ENCODE measurements around the gene ZNF534.

Gene ZNF534

GRCh38 chr19:52444506-52444905 lies 15.6 kb downstream of the ZNF534 start:
- Histone ChIP-seq H2AFZ (ENCODE audit: low read depth, low read length) (no peak overlapping the region), H3K36me3 (ENCODE audit: insufficient read depth, low read length) (no peaks in the 10 kb centered on the region), H3K4me2 (ENCODE audit: insufficient read depth, low read length) (no peak overlapping the region), H3K27ac (ENCODE audit: low read length) (no peak overlapping the region), H3K4me1 (ENCODE audit: insufficient read depth, low read length) (no peaks in the 10 kb centered on the region), H3K79me2 (ENCODE audit: insufficient read depth, low read length) (no peaks in the 10 kb centered on the region), H3K9me3 (ENCODE audit: insufficient read depth, low read length, severe bottlenecking) (peaks cover 10% of the 10 kb centered on the region), H4K20me1 (ENCODE audit: insufficient read depth, low read length) (no peaks in the 10 kb centered on the region), H3K9ac (ENCODE audit: low read depth, low read length) (no peak overlapping the region), H3K4me3 (ENCODE audit: low read depth in 1 of 2, low read length in 2 of 2) (no peak overlapping the region), H3K27me3 (ENCODE audit: insufficient read depth, low read length, poor library complexity) (no peaks in the 10 kb centered on the region)
- DNase-seq (no peak), ATAC-seq (ENCODE audit: insufficient read depth, low read depth) (no peak)
- TF ChIP-seq CTCF (IDR thresholded peaks at IDR 0.05; ENCODE audit: borderline replicate concordance, extremely low read depth, low read length, poor library complexity, severe bottlenecking) = no peak

GRCh38 chr19:52451241-52451640 lies 22.3 kb downstream of the ZNF534 start:
- H2AFZ ChIP-seq (ENCODE audit: low read depth, low read length) = no peak overlapping the region

GRCh38 chr19:52453324-52454094 lies 24.6 kb downstream of the ZNF534 start, which contains the start of gene ZNF578:
TSS of gene ZNF578 (plus strand) at chr19:52453553. CDS start at chr19:52501846, 48,293 bp downstream.
- Histone ChIP-seq H3K27me3 (ENCODE audit: insufficient read depth, low read length, poor library complexity) (no peaks in the 10 kb centered on the region), H3K4me3 (ENCODE audit: low read depth in 1 of 2, low read length in 2 of 2) (no peak within 1 kb of the TSS), H3K79me2 (ENCODE audit: insufficient read depth, low read length) (no peaks in the 10 kb centered on the region), H3K9me3 (ENCODE audit: insufficient read depth, low read length, severe bottlenecking) (peaks cover 5% of the 10 kb centered on the region), H3K4me1 (ENCODE audit: insufficient read depth, low read length) (no peaks in the 10 kb centered on the region), H3K4me2 (ENCODE audit: insufficient read depth, low read length) (no peak within 1 kb of the TSS), H3K27ac (ENCODE audit: low read length) (no peak within 1 kb of the TSS), H3K36me3 (ENCODE audit: insufficient read depth, low read length) (no peaks in the 10 kb centered on the region), H3K9ac (ENCODE audit: low read depth, low read length) (no peak within 1 kb of the TSS), H2AFZ (ENCODE audit: low read depth, low read length) (no peak within 1 kb of the TSS), H4K20me1 (ENCODE audit: insufficient read depth, low read length) (no peaks in the 10 kb centered on the region)
- TF ChIP-seq CTCF (IDR thresholded peaks at IDR 0.05; ENCODE audit: borderline replicate concordance, extremely low read depth, low read length, poor library complexity, severe bottlenecking) = no peak
- no peak for TF ChIP-seq EZH2 (IDR thresholded peaks at IDR 0.05; ENCODE audit: borderline replicate concordance, low read depth, low read length, severe bottlenecking)
- ATAC-seq (ENCODE audit: insufficient read depth, low read depth) = no peak
- DNase-seq = no peak

More at GRCh38 chr19:52451241-52451640, 22.3 kb downstream of the ZNF534 start:
- no peaks in the 10 kb centered on the region for H3K27me3 ChIP-seq (ENCODE audit: insufficient read depth, low read length, poor library complexity)
- H3K9me3 ChIP-seq (ENCODE audit: insufficient read depth, low read length, severe bottlenecking) = peaks cover 5% of the 10 kb centered on the region
- DNase-seq (no peak), ATAC-seq (ENCODE audit: insufficient read depth, low read depth) (no peak)
- TF ChIP-seq CTCF (IDR thresholded peaks at IDR 0.05; ENCODE audit: borderline replicate concordance, extremely low read depth, low read length, poor library complexity, severe bottlenecking) = no peak
- TF ChIP-seq EZH2 (IDR thresholded peaks at IDR 0.05; ENCODE audit: borderline replicate concordance, low read depth, low read length, severe bottlenecking) = no peak
- no peaks in the 10 kb centered on the region for H3K36me3 ChIP-seq (ENCODE audit: insufficient read depth, low read length)
- no peaks in the 10 kb centered on the region for H4K20me1 ChIP-seq (ENCODE audit: insufficient read depth, low read length)
- no peak overlapping the region for H3K4me2 ChIP-seq (ENCODE audit: insufficient read depth, low read length)
- H3K4me3 ChIP-seq (ENCODE audit: low read depth in 1 of 2, low read length in 2 of 2) = no peak overlapping the region
- H3K4me1 ChIP-seq (ENCODE audit: insufficient read depth, low read length) = no peaks in the 10 kb centered on the region
- no peak overlapping the region for H3K27ac ChIP-seq (ENCODE audit: low read length)
- H3K9ac ChIP-seq (ENCODE audit: low read depth, low read length) = no peak overlapping the region
- no peaks in the 10 kb centered on the region for H3K79me2 ChIP-seq (ENCODE audit: insufficient read depth, low read length)
